ENCODE data around the gene SOX10. TPM values are rescaled to one million over a fixed set of nuclear protein-coding genes. Genes with fewer than 3 reads are reported as not detected.

The SOX10 gene
- total RNA-seq, 1 experiment from 2014 or later: not detected

DNA sequence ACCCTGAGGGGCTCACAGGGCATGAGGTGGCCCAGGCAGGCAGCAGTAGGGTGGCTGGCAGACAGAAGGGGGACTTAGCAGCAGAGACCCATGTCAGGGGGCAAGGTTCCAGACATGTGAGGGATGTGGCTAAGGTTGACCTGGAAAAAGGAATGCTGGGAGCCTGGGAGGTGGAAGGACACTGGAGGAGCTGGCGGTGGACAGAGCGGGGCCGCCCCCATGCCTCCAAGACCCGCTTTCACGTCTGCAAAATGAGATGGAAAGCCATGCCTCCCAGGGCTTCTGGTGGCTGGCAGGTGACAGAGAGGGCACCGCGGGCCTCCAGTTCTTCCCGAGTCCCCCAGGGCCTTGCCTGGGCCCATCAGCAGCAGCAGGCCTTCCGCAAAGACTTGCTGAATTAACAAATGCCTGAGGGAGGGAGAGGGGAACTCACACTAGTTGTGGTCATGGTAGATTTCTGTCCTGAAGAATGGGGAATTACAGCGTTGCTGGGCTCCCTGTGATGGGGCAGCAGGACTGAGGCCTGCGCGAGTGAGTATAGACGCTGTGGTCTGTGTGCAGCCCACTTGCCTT, 23.1 kb upstream of the SOX10 start:
- Mint-ChIP-seq H3K9me3 (ENCODE audit: unreplicated experiment) (no peaks in the 10 kb centered on the region), H3K4me3 (ENCODE audit: unreplicated experiment) (no peak overlapping the region), H3K36me3 (ENCODE audit: insufficient read depth, unreplicated experiment) (no peaks in the 10 kb centered on the region), H3K27ac (ENCODE audit: unreplicated experiment) (no peak overlapping the region), H3K27me3 (ENCODE audit: insufficient read depth, unreplicated experiment) (no peaks in the 10 kb centered on the region), H3K4me1 (ENCODE audit: low read depth, unreplicated experiment) (peaks cover 5% of the 10 kb centered on the region)
- TF ChIP-seq, protein P1, sequence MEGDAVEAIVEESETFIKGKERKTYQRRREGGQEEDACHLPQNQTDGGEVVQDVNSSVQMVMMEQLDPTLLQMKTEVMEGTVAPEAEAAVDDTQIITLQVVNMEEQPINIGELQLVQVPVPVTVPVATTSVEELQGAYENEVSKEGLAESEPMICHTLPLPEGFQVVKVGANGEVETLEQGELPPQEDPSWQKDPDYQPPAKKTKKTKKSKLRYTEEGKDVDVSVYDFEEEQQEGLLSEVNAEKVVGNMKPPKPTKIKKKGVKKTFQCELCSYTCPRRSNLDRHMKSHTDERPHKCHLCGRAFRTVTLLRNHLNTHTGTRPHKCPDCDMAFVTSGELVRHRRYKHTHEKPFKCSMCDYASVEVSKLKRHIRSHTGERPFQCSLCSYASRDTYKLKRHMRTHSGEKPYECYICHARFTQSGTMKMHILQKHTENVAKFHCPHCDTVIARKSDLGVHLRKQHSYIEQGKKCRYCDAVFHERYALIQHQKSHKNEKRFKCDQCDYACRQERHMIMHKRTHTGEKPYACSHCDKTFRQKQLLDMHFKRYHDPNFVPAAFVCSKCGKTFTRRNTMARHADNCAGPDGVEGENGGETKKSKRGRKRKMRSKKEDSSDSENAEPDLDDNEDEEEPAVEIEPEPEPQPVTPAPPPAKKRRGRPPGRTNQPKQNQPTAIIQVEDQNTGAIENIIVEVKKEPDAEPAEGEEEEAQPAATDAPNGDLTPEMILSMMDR (IDR thresholded peaks at IDR 0.05; ENCODE audit: insufficient read depth in 1 of 2, low read depth in 1 of 2, low read length in 1 of 2, severe bottlenecking in 1 of 2, unreplicated experiment in 1 of 2): no peak
- Histone ChIP-seq H3K36me3 (ENCODE audit: control insufficient read depth, insufficient read depth, low read length) (no peaks in the 10 kb centered on the region), H3K4me1 (no peaks in the 10 kb centered on the region), H3K4me3 (ENCODE audit: low read depth, low read length) (no peak overlapping the region), H3K27me3 (replicated peaks; ENCODE audit: control insufficient read depth, insufficient read depth, low read length) (no peaks in the 10 kb centered on the region), H3K9me3 (no peaks in the 10 kb centered on the region)
- CTCF ChIA-PET: interaction anchor here (0.6 kb wide), 1 partner anchor 10 kb away, joined by 3 read pairs; no protein-coding TSS in a partner anchor
- intact Hi-C loops (cut with micrococcal nuclease; ENCODE audit: unreplicated experiment): no loop called here
- POLR2A ChIA-PET: no interaction called here
- BruUV-seq (replicated peaks): no TSS peak
- DNase-seq: no peak

GRCh38 chr22:38006906-38007305, 22.6 kb upstream of the SOX10 start:
- Mint-ChIP-seq H3K4me1 (ENCODE audit: low read depth, unreplicated experiment) (peaks cover 5% of the 10 kb centered on the region), H3K36me3 (ENCODE audit: insufficient read depth, unreplicated experiment) (no peaks in the 10 kb centered on the region), H3K27me3 (ENCODE audit: insufficient read depth, unreplicated experiment) (no peaks in the 10 kb centered on the region), H3K27ac (ENCODE audit: unreplicated experiment) (no peak overlapping the region), H3K9me3 (ENCODE audit: unreplicated experiment) (no peaks in the 10 kb centered on the region), H3K4me3 (ENCODE audit: unreplicated experiment) (no peak overlapping the region)
- no peak for DNase-seq
- no peaks in the 10 kb centered on the region for H3K4me1 ChIP-seq
- intact Hi-C loops (cut with micrococcal nuclease; ENCODE audit: unreplicated experiment): no loop called here
- H3K36me3 ChIP-seq (ENCODE audit: control insufficient read depth, insufficient read depth, low read length): no peaks in the 10 kb centered on the region
- H3K9me3 ChIP-seq: no peaks in the 10 kb centered on the region
- no TSS peak for BruUV-seq (replicated peaks)
- CTCF ChIA-PET: no interaction called here
- H3K27me3 ChIP-seq (replicated peaks; ENCODE audit: control insufficient read depth, insufficient read depth, low read length): no peaks in the 10 kb centered on the region
- TF ChIP-seq, protein P1 (IDR thresholded peaks at IDR 0.05; ENCODE audit: insufficient read depth in 1 of 2, low read depth in 1 of 2, low read length in 1 of 2, severe bottlenecking in 1 of 2, unreplicated experiment in 1 of 2): no peak
- no peak overlapping the region for H3K4me3 ChIP-seq (ENCODE audit: low read depth, low read length)
- POLR2A ChIA-PET: no interaction called here

GRCh38 chr22:38005943-38006342, 21.6 kb upstream of the SOX10 start:
- H3K27me3 ChIP-seq (replicated peaks; ENCODE audit: control insufficient read depth, insufficient read depth, low read length): no peaks in the 10 kb centered on the region
- H3K4me3 ChIP-seq (ENCODE audit: low read depth, low read length): no peak overlapping the region
- ChIA-PET POLR2A (no interaction called here), CTCF (no interaction called here)
- no peak overlapping the region for H3K27ac Mint-ChIP-seq (ENCODE audit: unreplicated experiment)
- no peak for DNase-seq
- no peaks in the 10 kb centered on the region for H3K36me3 Mint-ChIP-seq (ENCODE audit: insufficient read depth, unreplicated experiment)
- no peak overlapping the region for H3K4me3 Mint-ChIP-seq (ENCODE audit: unreplicated experiment)
- H3K4me1 Mint-ChIP-seq (ENCODE audit: low read depth, unreplicated experiment): peaks cover 5% of the 10 kb centered on the region
- H3K4me1 ChIP-seq: no peaks in the 10 kb centered on the region
- H3K9me3 Mint-ChIP-seq (ENCODE audit: unreplicated experiment): no peaks in the 10 kb centered on the region
- no peaks in the 10 kb centered on the region for H3K36me3 ChIP-seq (ENCODE audit: control insufficient read depth, insufficient read depth, low read length)
- BruUV-seq (replicated peaks): no TSS peak
- no peaks in the 10 kb centered on the region for H3K9me3 ChIP-seq
- TF ChIP-seq, protein P1 (IDR thresholded peaks at IDR 0.05; ENCODE audit: insufficient read depth in 1 of 2, low read depth in 1 of 2, low read length in 1 of 2, severe bottlenecking in 1 of 2, unreplicated experiment in 1 of 2): no peak
- no peaks in the 10 kb centered on the region for H3K27me3 Mint-ChIP-seq (ENCODE audit: insufficient read depth, unreplicated experiment)
- intact Hi-C loops (cut with micrococcal nuclease; ENCODE audit: unreplicated experiment): no loop called here

All from Caco-2 (cell line).